HEK293 (cell line): ENCODE data around the gene SPA17.
A peak's percentile ranks its signal among the peaks of the same experiment; 100 is the strongest.

Experiments used
- CTCF ChIA-PET: fragments of 350-600 bp; formaldehyde crosslinking; extraction: SDS; loops from one replicate; lab custom pipeline; 2021; ENCODE audit warnings: antibody characterized with exemption; lab: Yijun Ruan, JAX
- POLR2A ChIA-PET: fragments of 300-600 bp; formaldehyde crosslinking; extraction: SDS; loops from one replicate; lab custom pipeline; 2020; ENCODE audit warnings: antibody characterized with exemption, inconsistent platforms; lab: Yijun Ruan, JAX
- H3K27ac ChIP-seq: fragments of 200-500 bp; sonication (Bioruptor generic); 2 replicates; pipeline ENCODE4 v1.5.1; 2014; ENCODE audit warnings: low read depth, low read length, control low read depth, inconsistent platforms; ENCODE audit errors: extremely low read depth
- H3K36me3 ChIP-seq, 2 experiments: fragments of 200-500 bp in 1 of 2; sonication (Bioruptor generic) in 1 of 2; 1 replicate in 1 of 2; 2 replicates in 1 of 2; pipeline ENCODE4 v1.5.1; 2014 to 2017; ENCODE audit warnings: inconsistent platforms in 2 of 2, low read length in 2 of 2; ENCODE audit not compliant: control insufficient read depth in 2 of 2, insufficient read depth in 1 of 2
- H3K4me1 ChIP-seq: fragments of 200-500 bp; sonication (Bioruptor generic); 2 replicates; pipeline ENCODE4 v1.5.1; 2014; ENCODE audit warnings: mild to moderate bottlenecking, low read length, inconsistent platforms; ENCODE audit not compliant: control insufficient read depth, insufficient read depth
- H3K4me3 ChIP-seq: 2 replicates; pipeline ENCODE4 v1.5.1; 2011; ENCODE audit warnings: low read depth, mild to moderate bottlenecking, control low read depth, low read length, moderate library complexity
- H3K9me3 ChIP-seq: fragments of 200-500 bp; sonication (Bioruptor generic); 2 replicates; pipeline ENCODE4 v1.5.1; 2014; ENCODE audit warnings: low read depth, low read length, inconsistent platforms; ENCODE audit not compliant: control insufficient read depth, insufficient read depth
- ATF2 ChIP-seq: fragments of 450-650 bp; formaldehyde crosslinking; IDR thresholded peaks from 2 replicates; pipeline ENCODE4 v1.5.1; 2016; ENCODE audit warnings: missing biosample characterization, missing genetic modification characterization, low read depth
- BCL11A ChIP-seq: fragments of 450-650 bp; formaldehyde crosslinking; IDR thresholded peaks from 2 replicates; pipeline ENCODE4 v1.5.1; 2016; ENCODE audit warnings: low read depth, missing biosample characterization, missing genetic modification characterization
- FEZF1 ChIP-seq: fragments of 450-650 bp; formaldehyde crosslinking; IDR thresholded peaks from 2 replicates; pipeline ENCODE4 v1.5.1; 2016; ENCODE audit warnings: missing biosample characterization, missing genetic modification characterization
- OSR2 ChIP-seq: fragments of 450-650 bp; formaldehyde crosslinking; IDR thresholded peaks from 2 replicates; pipeline ENCODE4 v1.5.1; 2016; ENCODE audit warnings: missing biosample characterization, missing genetic modification characterization
- SCRT1 ChIP-seq: fragments of 450-650 bp; formaldehyde crosslinking; IDR thresholded peaks from 2 replicates; pipeline ENCODE4 v1.5.1; 2016; ENCODE audit warnings: missing biosample characterization, missing genetic modification characterization, borderline replicate concordance
- SCRT2 ChIP-seq: fragments of 450-650 bp; formaldehyde crosslinking; IDR thresholded peaks from 2 replicates; pipeline ENCODE4 v1.5.1; 2016; ENCODE audit warnings: missing biosample characterization, missing genetic modification characterization
- SP7 ChIP-seq: fragments of 450-650 bp; formaldehyde crosslinking; IDR thresholded peaks from 2 replicates; pipeline ENCODE4 v1.5.1; 2016; ENCODE audit warnings: missing biosample characterization, missing genetic modification characterization
- YY1 ChIP-seq: fragments of 450-650 bp; formaldehyde crosslinking; IDR thresholded peaks from 2 replicates; pipeline ENCODE4 v1.5.1; 2018; ENCODE audit warnings: missing biosample characterization, missing genetic modification characterization
- ZBTB1 ChIP-seq: fragments of 450-650 bp; formaldehyde crosslinking; IDR thresholded peaks from 2 replicates; pipeline ENCODE4 v1.5.1; 2016; ENCODE audit warnings: missing biosample characterization, missing genetic modification characterization
- ZBTB21 ChIP-seq: fragments of 450-650 bp; formaldehyde crosslinking; IDR thresholded peaks from 2 replicates; pipeline ENCODE4 v1.5.1; 2017; ENCODE audit warnings: missing biosample characterization, missing genetic modification characterization
- ZBTB8A ChIP-seq: fragments of 450-650 bp; formaldehyde crosslinking; IDR thresholded peaks from 2 replicates; pipeline ENCODE4 v1.5.1; 2016; ENCODE audit warnings: missing biosample characterization, missing genetic modification characterization
- ZEB2 ChIP-seq: fragments of 450-650 bp; formaldehyde crosslinking; IDR thresholded peaks from 2 replicates; pipeline ENCODE4 v1.5.1; 2016; ENCODE audit warnings: missing biosample characterization, missing genetic modification characterization
- ZFP69B ChIP-seq: fragments of 450-650 bp; formaldehyde crosslinking; IDR thresholded peaks from 2 replicates; pipeline ENCODE4 v1.5.1; 2016; ENCODE audit warnings: missing biosample characterization, missing genetic modification characterization
- ZNF19 ChIP-seq: fragments of 450-650 bp; formaldehyde crosslinking; IDR thresholded peaks from 2 replicates; pipeline ENCODE4; 2016; ENCODE audit warnings: missing biosample characterization, missing genetic modification characterization, low read depth
- ZNF23 ChIP-seq: fragments of 450-650 bp; formaldehyde crosslinking; IDR thresholded peaks from 2 replicates; pipeline ENCODE4 v1.5.1; 2016; ENCODE audit warnings: missing biosample characterization, missing genetic modification characterization, borderline replicate concordance
- ZNF24 ChIP-seq: fragments of 450-650 bp; formaldehyde crosslinking; IDR thresholded peaks from 2 replicates; pipeline ENCODE4 v1.5.1; 2016; ENCODE audit warnings: missing biosample characterization, missing genetic modification characterization
- ZNF26 ChIP-seq: fragments of 450-650 bp; formaldehyde crosslinking; IDR thresholded peaks from 2 replicates; pipeline ENCODE4 v1.5.1; 2016; ENCODE audit warnings: missing biosample characterization, missing genetic modification characterization
- ZNF341 ChIP-seq: fragments of 450-650 bp; formaldehyde crosslinking; IDR thresholded peaks from 2 replicates; pipeline ENCODE4; 2016; ENCODE audit warnings: low read depth, missing biosample characterization, missing genetic modification characterization
- ZNF48 ChIP-seq: fragments of 450-650 bp; formaldehyde crosslinking; IDR thresholded peaks from 2 replicates; pipeline ENCODE4 v1.5.1; 2016; ENCODE audit warnings: missing biosample characterization, missing genetic modification characterization
- ZNF510 ChIP-seq: fragments of 450-650 bp; formaldehyde crosslinking; IDR thresholded peaks from 2 replicates; pipeline ENCODE4 v1.5.1; 2018; ENCODE audit warnings: mild to moderate bottlenecking, missing genetic modification characterization, missing biosample characterization; ENCODE audit not compliant: insufficient replicate concordance
- ZNF561 ChIP-seq: fragments of 450-650 bp; IDR thresholded peaks from 2 replicates; pipeline ENCODE4 v1.5.1; 2018; ENCODE audit warnings: missing biosample characterization, missing genetic modification characterization, borderline replicate concordance
- ZNF600 ChIP-seq: fragments of 450-650 bp; formaldehyde crosslinking; IDR thresholded peaks from 2 replicates; pipeline ENCODE4 v1.5.1; 2016; ENCODE audit warnings: missing biosample characterization, missing genetic modification characterization
- ZNF623 ChIP-seq: fragments of 450-650 bp; formaldehyde crosslinking; IDR thresholded peaks from 2 replicates; pipeline ENCODE4 v1.5.1; 2016; ENCODE audit warnings: missing biosample characterization, missing genetic modification characterization
- ZNF670 ChIP-seq: fragments of 450-650 bp; formaldehyde crosslinking; IDR thresholded peaks from 2 replicates; pipeline ENCODE4 v1.5.1; 2016; ENCODE audit warnings: missing biosample characterization, missing genetic modification characterization, low read depth
- ZXDB ChIP-seq: fragments of 450-650 bp; formaldehyde crosslinking; IDR thresholded peaks from 2 replicates; pipeline ENCODE4 v1.5.1; 2016; ENCODE audit warnings: missing biosample characterization, missing genetic modification characterization

Gene SPA17

GRCh38 chr11:124712392-124712791 is 38.7 kb downstream of the SPA17 start:
- no peak overlapping the region for H3K27ac ChIP-seq
- no peaks in the 10 kb centered on the region for H3K4me1 ChIP-seq
- CTCF ChIA-PET, result no interaction called here
- no peak for TF ChIP-seq ZNF26
- no peak for TF ChIP-seq ZNF19
- TF ChIP-seq ZNF623, result no peak
- 0 out of 2 replicates have a peak, but pooled peaks have one; percentile 37 for TF ChIP-seq SP7 (tag by site-specific recombination)
- POLR2A ChIA-PET, result no interaction called here
- no peak overlapping the region for H3K4me3 ChIP-seq
- H3K36me3 ChIP-seq, result no peaks in the 10 kb centered on the region
- H3K9me3 ChIP-seq, result no peaks in the 10 kb centered on the region

GRCh38 chr11:124716591-124716990 is 42.9 kb downstream of the SPA17 start:
- H3K9me3 ChIP-seq, result no peaks in the 10 kb centered on the region
- H3K27ac ChIP-seq, result no peak overlapping the region
- CTCF ChIA-PET, result interaction anchor here (0.6 to 1.7 kb wide), 3 partner anchors 29 to 1008 kb away, joined by 3 to 4 read pairs (median 3); no protein-coding TSS in a partner anchor
- no peak for TF ChIP-seq ZNF670 (tag by site-specific recombination)
- no peak overlapping the region for H3K4me3 ChIP-seq
- POLR2A ChIA-PET, result no interaction called here
- no peaks in the 10 kb centered on the region for H3K4me1 ChIP-seq
- H3K36me3 ChIP-seq, result no peaks in the 10 kb centered on the region

GRCh38 chr11:124717421-124717785 is 43.7 kb downstream of the SPA17 start:
- no peaks in the 10 kb centered on the region for H3K9me3 ChIP-seq
- no peaks in the 10 kb centered on the region for H3K4me1 ChIP-seq
- no peak overlapping the region for H3K4me3 ChIP-seq
- ChIA-PET CTCF (interaction anchor here (0.6 to 1.1 kb wide), 4 partner anchors 22 to 1009 kb away, joined by 3 read pairs; no protein-coding TSS in a partner anchor), POLR2A (interaction anchor here (1.0 kb wide), 1 partner anchor 44 kb away, joined by 5 read pairs; the partner anchor contains the start of genes SIAE and SPA17)
- H3K36me3 ChIP-seq, result no peaks in the 10 kb centered on the region
- no peak overlapping the region for H3K27ac ChIP-seq
- no peak for TF ChIP-seq BCL11A (tag by site-specific recombination)
- peak; percentile 37; the same call in 1 of the 2 replicates for TF ChIP-seq SCRT2 (tag by site-specific recombination)
- TF ChIP-seq ZBTB1, result no peak
- TF ChIP-seq FEZF1 (tag by site-specific recombination), result no peak
- 0 out of 2 replicates have a peak, but pooled peaks have one; percentile 40 for TF ChIP-seq SCRT1 (tag by site-specific recombination)
- TF ChIP-seq ATF2 (tag by site-specific recombination), result no peak
- TF ChIP-seq YY1 (tag by site-specific recombination), result no peak
- TF ChIP-seq, all 188 proteins: peak for 2

GRCh38 chr11:124717786-124718651 is 44.3 kb downstream of the SPA17 start:
- POLR2A ChIA-PET, result interaction anchor here (1.0 kb wide), 1 partner anchor 44 kb away, joined by 5 read pairs; the partner anchor contains the start of genes SIAE and SPA17
- no peaks in the 10 kb centered on the region for H3K9me3 ChIP-seq
- H3K4me1 ChIP-seq, result no peaks in the 10 kb centered on the region
- H3K27ac ChIP-seq, result no peak overlapping the region
- H3K36me3 ChIP-seq, result no peaks in the 10 kb centered on the region
- CTCF ChIA-PET, result interaction anchor here (0.6 to 1.1 kb wide), 3 partner anchors 21 to 45 kb away, joined by 3 read pairs; no protein-coding TSS in a partner anchor
- H3K4me3 ChIP-seq, result peak overlapping the region; percentile 28
- peak; percentile 89 for TF ChIP-seq ZNF600 (tag by site-specific recombination)
- no peak for TF ChIP-seq ZNF48
- TF ChIP-seq OSR2 (tag by site-specific recombination), result peak; percentile 86
- 0 out of 2 replicates have a peak, but pooled peaks have one; percentile 34 for TF ChIP-seq ZFP69B (tag by site-specific recombination)
- TF ChIP-seq ZXDB, result 0 out of 2 replicates have a peak, but pooled peaks have one; percentile 26
- TF ChIP-seq ZNF561 (tag by site-specific recombination), result peak; percentile 51; the same call in 1 of the 2 replicates
- peak; percentile 46; the same call in 1 of the 2 replicates for TF ChIP-seq ZEB2 (tag by site-specific recombination)
- TF ChIP-seq ZNF510, result no peak
- TF ChIP-seq ZBTB8A, result peak; percentile 68
- TF ChIP-seq ZNF341 (tag by site-specific recombination), result peak; percentile 99
- TF ChIP-seq ZBTB21, result no peak
- no peak for TF ChIP-seq ZNF23 (tag by site-specific recombination)
- TF ChIP-seq ZNF24 (tag by site-specific recombination), result no peak
